Measurements from ENCODE around the gene TWNK.
A peak's percentile ranks its signal among the peaks of the same experiment; 100 is the strongest.

TWNK gene

DNA sequence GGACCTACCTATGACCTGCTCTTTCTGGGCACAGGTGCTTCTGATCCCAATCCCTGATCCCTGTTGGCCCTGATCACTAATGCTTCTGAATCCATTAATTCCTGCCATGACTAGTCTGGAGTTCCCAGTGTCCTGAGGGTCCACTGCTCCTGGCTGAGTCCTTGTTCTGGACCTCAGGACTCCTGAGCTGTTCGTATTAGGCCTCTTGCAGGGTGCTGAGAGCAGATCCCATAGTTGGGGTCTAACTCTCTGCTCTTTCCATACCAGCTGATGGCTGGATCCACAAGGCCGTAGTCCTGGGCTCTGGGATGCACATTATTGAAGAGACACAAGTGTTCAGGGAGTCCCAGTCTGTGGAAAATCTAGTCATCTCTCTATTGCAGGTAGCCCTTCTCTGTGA, 7.0 kb upstream of the TWNK start:
- no peak overlapping the region for H3K27ac Mint-ChIP-seq
- no peaks in the 10 kb centered on the region for H3K4me1 Mint-ChIP-seq (ENCODE audit: low read depth)
- no peaks in the 10 kb centered on the region for H3K9me3 Mint-ChIP-seq
- H3K4me3 Mint-ChIP-seq = no peak overlapping the region
- peaks cover 5% of the 10 kb centered on the region for H3K27me3 Mint-ChIP-seq
- peaks cover 65% of the 10 kb centered on the region for H3K36me3 Mint-ChIP-seq (ENCODE audit: low read depth)
- intact Hi-C loops (cut with micrococcal nuclease) = no loop called here

DNA sequence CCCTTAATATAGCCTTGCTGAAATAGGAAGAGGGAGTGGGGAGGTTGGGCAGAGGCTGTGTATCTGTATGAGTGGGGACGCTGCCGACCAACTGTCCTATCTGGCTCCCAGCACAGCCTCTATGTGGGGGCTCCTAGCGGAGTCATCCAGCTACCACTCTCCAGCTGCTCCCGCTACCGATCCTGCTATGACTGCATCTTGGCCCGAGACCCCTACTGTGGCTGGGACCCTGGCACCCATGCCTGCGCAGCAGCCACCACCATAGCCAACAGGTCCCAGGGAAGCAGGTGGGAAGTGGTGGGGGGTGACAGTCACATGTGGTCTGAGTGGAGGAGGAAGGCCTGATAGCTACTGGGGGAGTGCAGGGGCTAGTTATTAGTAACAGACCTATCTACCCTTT, 6.6 kb upstream of the TWNK start:
- no peak overlapping the region for H3K27ac Mint-ChIP-seq
- intact Hi-C loops (cut with micrococcal nuclease) = no loop called here
- peaks cover 69% of the 10 kb centered on the region for H3K36me3 Mint-ChIP-seq (ENCODE audit: low read depth)
- H3K9me3 Mint-ChIP-seq = no peaks in the 10 kb centered on the region
- H3K4me3 Mint-ChIP-seq = no peak overlapping the region
- no peaks in the 10 kb centered on the region for H3K4me1 Mint-ChIP-seq (ENCODE audit: low read depth)
- H3K27me3 Mint-ChIP-seq = peaks cover 5% of the 10 kb centered on the region

GRCh38 chr10:100981178-100981772, 6.1 kb upstream of the TWNK start:
- Mint-ChIP-seq H3K9me3 (no peaks in the 10 kb centered on the region), H3K27me3 (peaks cover 5% of the 10 kb centered on the region), H3K27ac (no peak overlapping the region), H3K36me3 (ENCODE audit: low read depth) (peaks cover 71% of the 10 kb centered on the region), H3K4me3 (no peak overlapping the region), H3K4me1 (ENCODE audit: low read depth) (no peaks in the 10 kb centered on the region)
- intact Hi-C loops (cut with micrococcal nuclease) = no loop called here

DNA sequence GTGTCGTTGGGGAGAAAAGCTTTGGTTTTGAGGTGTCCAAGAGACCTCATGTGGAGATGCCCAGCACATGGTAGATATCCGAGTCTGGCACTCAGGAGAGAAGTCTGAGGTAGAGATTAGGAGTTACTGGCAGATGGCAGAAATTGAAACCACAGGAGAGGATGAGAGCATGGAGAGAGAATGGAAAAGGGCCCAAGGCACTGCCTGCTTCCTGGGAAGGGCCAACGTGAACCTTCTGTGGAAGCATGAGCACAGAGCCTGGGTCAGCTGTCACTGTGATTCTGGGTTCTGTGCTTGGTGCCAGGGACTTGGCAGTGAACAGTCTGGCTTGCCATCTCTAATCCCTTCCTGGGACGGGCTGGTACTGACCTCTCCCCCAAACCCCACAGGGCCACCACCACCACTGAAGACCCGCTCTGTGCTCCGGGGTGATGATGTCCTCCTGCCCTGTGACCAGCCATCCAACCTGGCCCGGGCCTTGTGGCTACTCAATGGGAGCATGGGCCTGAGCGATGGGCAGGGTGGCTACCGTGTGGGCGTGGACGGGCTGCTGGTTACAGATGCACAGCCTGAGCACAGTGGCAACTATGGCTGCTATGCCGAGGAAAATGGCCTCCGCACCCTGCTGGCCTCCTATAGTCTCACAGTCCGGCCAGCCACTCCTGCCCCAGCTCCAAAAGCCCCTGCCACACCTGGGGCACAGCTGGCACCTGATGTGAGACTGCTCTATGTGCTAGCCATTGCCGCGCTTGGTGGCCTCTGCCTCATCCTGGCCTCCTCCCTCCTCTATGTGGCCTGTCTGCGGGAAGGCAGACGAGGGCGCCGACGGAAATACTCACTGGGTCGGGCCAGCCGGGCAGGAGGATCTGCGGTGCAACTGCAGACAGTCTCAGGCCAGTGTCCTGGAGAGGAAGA, 4.2 kb upstream of the TWNK start:
- intact Hi-C loops (cut with micrococcal nuclease) = no loop called here
- Mint-ChIP-seq H3K4me3 (no peak overlapping the region), H3K4me1 (ENCODE audit: low read depth) (peaks cover 11% of the 10 kb centered on the region), H3K27ac (no peak overlapping the region), H3K9me3 (no peaks in the 10 kb centered on the region), H3K36me3 (ENCODE audit: low read depth) (peaks cover 80% of the 10 kb centered on the region), H3K27me3 (no peaks in the 10 kb centered on the region)

- Mint-ChIP-seq H3K4me3 (no peak overlapping the region), H3K4me1 (ENCODE audit: low read depth) (peaks cover 11% of the 10 kb centered on the region), H3K36me3 (ENCODE audit: low read depth) (peaks cover 74% of the 10 kb centered on the region), H3K27me3 (no peaks in the 10 kb centered on the region), H3K9me3 (no peaks in the 10 kb centered on the region), H3K27ac (no peak overlapping the region)
- intact Hi-C loops (cut with micrococcal nuclease) = no loop called here
Measured at GRCh38 chr10:100983868-100984671, 3.3 kb upstream of the TWNK start.

DNA sequence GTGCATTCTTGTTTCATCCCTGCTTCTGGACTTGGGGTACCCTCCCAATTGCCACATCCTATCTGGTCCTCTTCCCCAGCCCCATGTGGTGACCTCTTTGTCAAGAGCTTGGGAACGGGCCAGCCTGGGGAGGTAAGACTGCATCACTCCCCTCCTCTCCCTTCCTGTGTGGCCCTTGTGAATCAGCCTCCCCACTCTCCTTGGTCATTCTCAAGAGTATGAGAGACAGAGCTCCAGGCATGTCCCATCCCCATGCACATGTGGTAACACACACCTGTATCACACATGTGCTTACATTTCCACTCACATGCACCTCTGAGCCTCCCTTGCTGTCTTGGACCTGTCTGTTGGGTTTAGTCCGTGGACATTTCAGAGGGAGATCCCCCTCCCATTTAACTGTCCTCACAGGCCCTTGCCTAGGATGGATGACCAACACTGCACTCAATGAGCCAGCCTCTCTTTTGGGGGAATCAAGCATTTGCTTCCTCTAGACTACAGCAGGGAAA, 2.6 kb upstream of the TWNK start:
- Mint-ChIP-seq H3K27me3 (no peaks in the 10 kb centered on the region), H3K4me1 (ENCODE audit: low read depth) (peaks cover 16% of the 10 kb centered on the region), H3K27ac (no peak overlapping the region), H3K9me3 (no peaks in the 10 kb centered on the region), H3K36me3 (ENCODE audit: low read depth) (peaks cover 75% of the 10 kb centered on the region), H3K4me3 (no peak overlapping the region)
- intact Hi-C loops (cut with micrococcal nuclease) = no loop called here

GRCh38 chr10:100985336-100985735, 2.0 kb upstream of the TWNK start:
- no peak overlapping the region for H3K27ac Mint-ChIP-seq
- peaks cover 72% of the 10 kb centered on the region for H3K36me3 Mint-ChIP-seq (ENCODE audit: low read depth)
- H3K4me3 Mint-ChIP-seq = no peak overlapping the region
- intact Hi-C loops (cut with micrococcal nuclease) = no loop called here
- H3K9me3 Mint-ChIP-seq = no peaks in the 10 kb centered on the region
- peaks cover 17% of the 10 kb centered on the region for H3K4me1 Mint-ChIP-seq (ENCODE audit: low read depth)
- H3K27me3 Mint-ChIP-seq = no peaks in the 10 kb centered on the region

- H3K4me1 Mint-ChIP-seq (ENCODE audit: low read depth) = peaks cover 17% of the 10 kb centered on the region
- H3K4me3 Mint-ChIP-seq = peak overlapping the region; percentile 88
- peak overlapping the region; percentile 81 for H3K27ac Mint-ChIP-seq
- H3K27me3 Mint-ChIP-seq = no peaks in the 10 kb centered on the region
- peaks cover 72% of the 10 kb centered on the region for H3K36me3 Mint-ChIP-seq (ENCODE audit: low read depth)
- intact Hi-C loops (cut with micrococcal nuclease) = no loop called here
- H3K9me3 Mint-ChIP-seq = no peaks in the 10 kb centered on the region
Measured at GRCh38 chr10:100986623-100986951, 756 bp upstream of the TWNK start.

GRCh38 chr10:100987685-100988049, 324 bp downstream of the TWNK start:
- peaks cover 17% of the 10 kb centered on the region for H3K4me1 Mint-ChIP-seq (ENCODE audit: low read depth)
- H3K36me3 Mint-ChIP-seq (ENCODE audit: low read depth) = peaks cover 65% of the 10 kb centered on the region

GRCh38 chr10:100988166-100988565, 823 bp downstream of the TWNK start:
- Mint-ChIP-seq H3K4me3 (peak overlapping the region; percentile 88), H3K27ac (no peak overlapping the region), H3K36me3 (ENCODE audit: low read depth) (peaks cover 65% of the 10 kb centered on the region), H3K4me1 (ENCODE audit: low read depth) (peaks cover 17% of the 10 kb centered on the region), H3K9me3 (no peaks in the 10 kb centered on the region), H3K27me3 (no peaks in the 10 kb centered on the region)
- intact Hi-C loops (cut with micrococcal nuclease) = no loop called here

More at GRCh38 chr10:100987685-100988049, 324 bp downstream of the TWNK start:
- no peaks in the 10 kb centered on the region for H3K9me3 Mint-ChIP-seq
- peak overlapping the region; percentile 88 for H3K4me3 Mint-ChIP-seq
- no peaks in the 10 kb centered on the region for H3K27me3 Mint-ChIP-seq
- peak overlapping the region; percentile 81 for H3K27ac Mint-ChIP-seq
- intact Hi-C loops (cut with micrococcal nuclease) = no loop called here

DNA sequence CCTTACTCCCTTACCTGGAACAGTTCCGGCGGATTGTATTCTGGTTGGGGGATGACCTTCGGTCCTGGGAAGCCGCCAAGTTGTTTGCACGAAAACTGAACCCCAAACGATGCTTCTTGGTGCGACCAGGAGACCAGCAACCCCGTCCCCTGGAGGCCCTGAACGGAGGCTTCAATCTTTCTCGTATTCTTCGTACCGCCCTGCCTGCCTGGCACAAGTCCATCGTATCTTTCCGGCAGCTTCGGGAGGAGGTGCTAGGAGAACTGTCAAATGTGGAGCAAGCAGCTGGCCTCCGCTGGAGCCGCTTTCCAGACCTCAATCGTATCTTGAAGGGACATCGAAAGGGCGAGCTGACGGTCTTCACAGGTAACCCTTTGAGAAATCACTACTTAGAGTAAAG, 1.7 kb downstream of the TWNK start:
- intact Hi-C loops (cut with micrococcal nuclease) = no loop called here
- Mint-ChIP-seq H3K27me3 (no peaks in the 10 kb centered on the region), H3K27ac (no peak overlapping the region), H3K9me3 (no peaks in the 10 kb centered on the region), H3K36me3 (ENCODE audit: low read depth) (peaks cover 64% of the 10 kb centered on the region), H3K4me1 (ENCODE audit: low read depth) (peaks cover 17% of the 10 kb centered on the region), H3K4me3 (no peak overlapping the region)

DNA sequence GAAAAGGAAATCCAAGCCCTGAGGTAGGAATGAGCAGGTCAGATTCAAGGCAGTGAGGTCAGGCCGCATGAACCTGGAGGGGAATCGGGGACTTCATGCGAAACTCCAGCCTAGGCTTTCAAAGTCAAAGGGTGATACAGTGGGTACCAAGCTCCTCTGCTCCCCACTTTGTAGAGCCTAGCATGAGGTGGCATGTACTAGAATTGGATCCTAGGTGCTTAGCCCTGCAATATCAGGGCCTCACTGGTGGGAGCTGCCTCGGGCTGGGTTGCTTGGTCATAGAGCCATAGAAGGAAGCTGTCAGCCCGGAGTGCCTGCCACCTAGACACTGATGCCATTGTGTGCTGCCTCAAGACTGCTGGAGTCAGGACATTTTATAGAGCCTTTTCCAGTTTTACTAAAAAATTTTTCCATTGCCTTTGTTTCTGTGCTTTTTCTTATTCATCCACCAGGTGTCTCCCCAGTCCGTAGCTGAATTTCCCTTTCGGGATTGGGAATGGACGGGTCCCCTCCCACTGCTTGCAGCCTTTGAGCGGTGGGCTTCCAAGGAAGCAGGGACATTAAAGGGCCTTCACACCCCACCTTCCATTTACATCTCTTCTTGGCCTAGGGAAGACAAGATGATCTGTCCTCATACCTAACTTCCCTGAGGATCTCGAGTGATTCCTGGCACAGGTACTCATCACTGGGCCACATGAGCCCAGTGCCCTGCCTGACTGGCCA, 6.8 kb downstream of the TWNK start:
- intact Hi-C loops (cut with micrococcal nuclease) = no loop called here
- Mint-ChIP-seq H3K27me3 (no peaks in the 10 kb centered on the region), H3K9me3 (no peaks in the 10 kb centered on the region), H3K27ac (peak overlapping the region; percentile 4), H3K4me3 (no peak overlapping the region), H3K36me3 (ENCODE audit: low read depth) (peaks cover 50% of the 10 kb centered on the region), H3K4me1 (ENCODE audit: low read depth) (peaks cover 29% of the 10 kb centered on the region)

DNA sequence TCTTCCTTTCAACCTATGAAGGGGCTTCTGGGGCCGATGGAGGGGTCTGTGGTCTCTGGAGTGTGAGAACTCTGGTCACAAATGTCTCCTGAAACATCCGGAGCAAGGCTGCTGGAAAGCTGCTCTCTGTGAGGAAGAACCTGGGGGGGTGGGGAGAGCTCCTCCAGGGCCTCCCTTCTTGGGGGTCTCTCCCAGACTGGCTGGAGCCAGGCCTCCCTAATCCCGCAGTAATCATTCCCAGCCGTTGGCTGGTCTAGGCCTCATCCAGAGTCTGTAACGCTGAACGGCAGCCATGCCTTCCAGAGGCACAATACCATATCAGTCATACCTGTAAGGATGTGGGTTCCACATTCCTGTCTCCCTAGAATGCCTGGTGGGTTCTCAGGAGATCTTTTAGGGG, 7.8 kb downstream of the TWNK start:
- Mint-ChIP-seq H3K27me3 (no peaks in the 10 kb centered on the region), H3K4me3 (no peak overlapping the region), H3K4me1 (ENCODE audit: low read depth) (peaks cover 27% of the 10 kb centered on the region), H3K9me3 (no peaks in the 10 kb centered on the region), H3K36me3 (ENCODE audit: low read depth) (peaks cover 45% of the 10 kb centered on the region), H3K27ac (no peak overlapping the region)
- intact Hi-C loops (cut with micrococcal nuclease) = loop anchor here (5.0 kb wide), 1 partner anchor 37 kb away; the partner anchor contains the start of genes PDZD7 and SFXN3

Measured in dendritic cell treated with granulocyte-macrophage colony-stimulating factor and Interleukin-4, amounts not matched to agents 40 ng/mL and 50 ng/mL, for 4 days (primary cell).